SU-DHL-6 (cell line): ENCODE data around the gene SPIRE2.

ENCODE experiments used
- H2AFZ ChIP-seq: fragments of 200-600 bp; sonication (generic); 2 replicates; pipeline ENCODE4 v1.6.1; 2014; ENCODE audit warnings: low read depth, mild to moderate bottlenecking, moderate library complexity, mixed read lengths, antibody characterized with exemption, low read length; ENCODE audit not compliant: severe bottlenecking
- H3F3A ChIP-seq: fragments of 200-600 bp; shearing (Covaris generic); 2 replicates; pipeline ENCODE4 v1.6.0; 2016; ENCODE audit warnings: antibody characterized with exemption, mild to moderate bottlenecking; ENCODE audit not compliant: insufficient read depth
- H3K27ac ChIP-seq: fragments of 200-600 bp; sonication (generic); 2 replicates; pipeline ENCODE4 v1.5.1; 2016; ENCODE audit warnings: low read depth, mild to moderate bottlenecking, low read length, moderate library complexity, mixed read lengths
- H3K27me3 ChIP-seq: fragments of 200-600 bp; sonication (generic), shearing (Covaris generic); 2 replicates; pipeline ENCODE4 v1.6.0; 2014; ENCODE audit warnings: mild to moderate bottlenecking, low read length
- H3K36me3 ChIP-seq: fragments of 200-600 bp; sonication (generic); 2 replicates; pipeline ENCODE4 v1.6.1; 2014; ENCODE audit warnings: mild to moderate bottlenecking, low read length, mixed read lengths
- H3K4me2 ChIP-seq: fragments of 300-600, 200-600 bp; shearing (Covaris generic), sonication (generic); 2 replicates; pipeline ENCODE4 v1.6.0; 2014; ENCODE audit warnings: low read length, low read depth, mild to moderate bottlenecking; ENCODE audit not compliant: poor library complexity, severe bottlenecking
- H3K4me3 ChIP-seq: fragments of 200-600 bp; sonication (generic); 2 replicates; pipeline ENCODE4 v1.5.1; 2014; ENCODE audit warnings: antibody characterized with exemption, low read length, mild to moderate bottlenecking, mixed read lengths; ENCODE audit not compliant: insufficient read depth, poor library complexity, severe bottlenecking
- H3K79me2 ChIP-seq: fragments of 200-600 bp; sonication (generic); 2 replicates; pipeline ENCODE4 v1.6.1; 2014; ENCODE audit warnings: mild to moderate bottlenecking, low read length, moderate library complexity; ENCODE audit not compliant: insufficient read depth
- H3K9ac ChIP-seq: fragments of 200-600 bp; sonication (generic); 2 replicates; pipeline ENCODE4 v1.7.0; 2014; ENCODE audit warnings: mild to moderate bottlenecking, low read length
- H3K9me2 ChIP-seq: fragments of 200-600 bp; sonication (generic); replicated peaks from 2 replicates; pipeline ENCODE4 v1.6.1; 2014; ENCODE audit warnings: low read length; ENCODE audit not compliant: insufficient read depth
- H3K9me3 ChIP-seq: fragments of 200-600 bp; sonication (generic); 2 replicates; pipeline ENCODE4 v1.6.1; 2014; ENCODE audit warnings: low read length, mixed read lengths; ENCODE audit not compliant: insufficient read depth
- H4K20me1 ChIP-seq: fragments of 200-600 bp; sonication (generic); 2 replicates; pipeline ENCODE4 v1.6.1; 2014; ENCODE audit warnings: low read depth, mild to moderate bottlenecking, antibody characterized with exemption, low read length, moderate library complexity, mixed read lengths
- CTCF ChIP-seq: fragments of 200-600 bp; sonication (generic); IDR thresholded peaks from one replicate; pipeline ENCODE4 v1.5.1; 2017; ENCODE audit warnings: antibody characterized with exemption, mild to moderate bottlenecking, low read length, moderate library complexity; ENCODE audit not compliant: insufficient read depth, poor library complexity, severe bottlenecking
- EZH2phosphoT487 ChIP-seq: fragments of 200-600 bp; sonication (generic), shearing (Covaris generic); conservative IDR thresholded peaks from 2 replicates; pipeline ENCODE4 v1.6.1; 2018; ENCODE audit warnings: mild to moderate bottlenecking, antibody characterized with exemption, low read length, moderate library complexity, mixed read lengths

The SPIRE2 gene

GRCh38 chr16:89892055-89892630, 63.9 kb downstream of the SPIRE2 start:
- 0 out of 2 replicates have a peak, but pooled peaks cover 3% of the 10 kb centered on the region for H3K79me2 ChIP-seq
- H3K9me2 ChIP-seq = no peaks in the 10 kb centered on the region
- no peaks in the 10 kb centered on the region for H3K9me3 ChIP-seq
- H4K20me1 ChIP-seq = no peaks in the 10 kb centered on the region
- H3K36me3 ChIP-seq = peaks cover 4% of the 10 kb centered on the region; the same call in 1 of the 2 replicates
- no peaks in the 10 kb centered on the region for H3F3A ChIP-seq
- no peak overlapping the region for H2AFZ ChIP-seq
- H3K9ac ChIP-seq = no peak overlapping the region
- H3K4me2 ChIP-seq = no peak overlapping the region
- no peak overlapping the region for H3K27ac ChIP-seq
- no peak for TF ChIP-seq EZH2phosphoT487
- no peak for TF ChIP-seq CTCF
- H3K4me3 ChIP-seq = no peak overlapping the region
- H3K27me3 ChIP-seq = no peaks in the 10 kb centered on the region

- H3K79me2 ChIP-seq = 0 out of 2 replicates have a peak, but pooled peaks cover 3% of the 10 kb centered on the region
- H3K36me3 ChIP-seq = no peaks in the 10 kb centered on the region
- no peak overlapping the region for H3K4me3 ChIP-seq
- H3K27me3 ChIP-seq = no peaks in the 10 kb centered on the region
- no peak overlapping the region for H3K4me2 ChIP-seq
- H3F3A ChIP-seq = no peaks in the 10 kb centered on the region
- H2AFZ ChIP-seq = no peak overlapping the region
- no peak overlapping the region for H3K9ac ChIP-seq
- TF ChIP-seq CTCF = no peak
- TF ChIP-seq EZH2phosphoT487 = no peak
- no peaks in the 10 kb centered on the region for H4K20me1 ChIP-seq
- no peaks in the 10 kb centered on the region for H3K9me3 ChIP-seq
- H3K27ac ChIP-seq = no peak overlapping the region
- H3K9me2 ChIP-seq = no peaks in the 10 kb centered on the region
Measured at GRCh38 chr16:89892635-89893034, 64.4 kb downstream of the SPIRE2 start.

GRCh38 chr16:89893642-89894548, 65.6 kb downstream of the SPIRE2 start:
- H3F3A ChIP-seq = no peaks in the 10 kb centered on the region
- no peak overlapping the region for H3K4me3 ChIP-seq
- no peaks in the 10 kb centered on the region for H4K20me1 ChIP-seq
- TF ChIP-seq EZH2phosphoT487 (no peak), CTCF (no peak)
- no peaks in the 10 kb centered on the region for H3K27me3 ChIP-seq
- no peaks in the 10 kb centered on the region for H3K36me3 ChIP-seq
- no peaks in the 10 kb centered on the region for H3K9me3 ChIP-seq
- no peaks in the 10 kb centered on the region for H3K9me2 ChIP-seq
- H3K9ac ChIP-seq = no peak overlapping the region
- 0 out of 2 replicates have a peak, but pooled peaks cover 3% of the 10 kb centered on the region for H3K79me2 ChIP-seq
- no peak overlapping the region for H2AFZ ChIP-seq
- H3K4me2 ChIP-seq = no peak overlapping the region
- no peak overlapping the region for H3K27ac ChIP-seq
